GM18519 (cell line): ENCODE results near the gene CDIPT.
"Not testable (repeated sequence)": the region's sequence is repeated elsewhere in the genome, so short reads cannot be mapped to it uniquely, and the experiment has no call there.

Experiments
- ATAC-seq: cut with Tn5 transposase; IDR thresholded peaks from one replicate; pipeline ENCODE4 v1.9.1; 2021; ENCODE audit warnings: mild to moderate bottlenecking, moderate library complexity; ENCODE audit not compliant: unreplicated experiment, low FRiP score

Gene CDIPT

GRCh38 chr16:29897333-29897732 lies 34.3 kb upstream of the CDIPT start:
- ATAC-seq, result no peak

- ATAC-seq, result no peak
These were observed 33.8 kb upstream of the CDIPT start for GRCh38 chr16:29896841-29897240.

GRCh38 chr16:29894352-29894751 lies 31.3 kb upstream of the CDIPT start:
- no peak for ATAC-seq

- ATAC-seq, result no peak
These were observed 30.5 kb upstream of the CDIPT start for GRCh38 chr16:29893553-29893952.

- ATAC-seq, result no peak
These were observed 29.4 kb upstream of the CDIPT start for GRCh38 chr16:29892458-29892813.

- no peak for ATAC-seq
These were observed 28.8 kb upstream of the CDIPT start for GRCh38 chr16:29891525-29892457.

GRCh38 chr16:29889372-29889771 lies 26.3 kb upstream of the CDIPT start:
- not testable (repeated sequence) for ATAC-seq

- no peak for ATAC-seq
These were observed 21.0 kb upstream of the CDIPT start for GRCh38 chr16:29883987-29884386.

GRCh38 chr16:29881050-29881449 lies 18.0 kb upstream of the CDIPT start:
- no peak for ATAC-seq

GRCh38 chr16:29878172-29878571 lies 15.1 kb upstream of the CDIPT start:
- ATAC-seq, result no peak

GRCh38 chr16:29877266-29877961 lies 14.4 kb upstream of the CDIPT start:
- ATAC-seq, result peak; percentile 35

- ATAC-seq, result no peak
These were observed 13.7 kb upstream of the CDIPT start for GRCh38 chr16:29876594-29877249.

- no peak for ATAC-seq
These were observed 13.2 kb upstream of the CDIPT start for GRCh38 chr16:29876217-29876593.

- no peak for ATAC-seq
These were observed 12.2 kb upstream of the CDIPT start for GRCh38 chr16:29875206-29875605.

- ATAC-seq, result no peak
These were observed 10.3 kb upstream of the CDIPT start for GRCh38 chr16:29873319-29873718.

GRCh38 chr16:29871822-29872546 lies 9.0 kb upstream of the CDIPT start:
- no peak for ATAC-seq

- not testable (repeated sequence) for ATAC-seq
These were observed 6.0 kb upstream of the CDIPT start for GRCh38 chr16:29869067-29869466.

- no peak for ATAC-seq
These were observed 5.5 kb upstream of the CDIPT start for GRCh38 chr16:29868396-29869009.

- no peak for ATAC-seq
These were observed 1.2 kb upstream of the CDIPT start for GRCh38 chr16:29864205-29864604.

GRCh38 chr16:29863669-29863984 lies 601 bp upstream of the CDIPT start:
- ATAC-seq, result no peak
